NCI-H524 (cell line): ENCODE data around the gene GAS7.

Source experiments
- DNase-seq, 2 experiments: peaks; one replicate each; lab custom pipeline; 2025; lab: John Stamatoyannopoulos, UW

GAS7 gene

DNA sequence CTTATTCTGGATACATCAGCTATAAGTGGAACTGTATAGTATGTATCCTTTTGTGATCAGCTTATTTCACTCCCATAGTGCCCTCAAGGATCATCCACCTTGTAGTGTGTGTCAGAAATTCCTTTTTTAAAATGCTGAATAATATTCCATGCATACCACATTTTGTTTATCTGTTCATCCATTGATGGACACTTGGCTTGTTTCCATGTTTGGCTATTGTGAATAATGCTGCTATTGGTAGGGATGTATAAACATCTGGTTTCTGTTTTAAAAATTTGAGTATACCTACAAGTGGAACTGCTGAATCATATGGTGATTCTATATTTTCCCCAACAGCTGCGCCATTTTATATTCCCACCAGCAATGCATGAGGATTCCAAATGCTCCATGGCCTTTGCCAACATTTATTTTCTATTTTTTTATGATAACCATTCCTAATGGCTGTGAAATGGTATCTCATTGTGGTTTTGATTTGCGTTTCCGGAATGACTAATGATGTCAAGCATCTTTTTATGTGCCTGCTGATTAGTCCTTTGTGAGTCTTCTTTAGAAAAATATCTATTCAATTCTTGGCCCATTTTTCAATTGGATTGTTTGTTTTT lies 304.9 kb downstream of the GAS7 start:
- no peak for DNase-seq

DNA sequence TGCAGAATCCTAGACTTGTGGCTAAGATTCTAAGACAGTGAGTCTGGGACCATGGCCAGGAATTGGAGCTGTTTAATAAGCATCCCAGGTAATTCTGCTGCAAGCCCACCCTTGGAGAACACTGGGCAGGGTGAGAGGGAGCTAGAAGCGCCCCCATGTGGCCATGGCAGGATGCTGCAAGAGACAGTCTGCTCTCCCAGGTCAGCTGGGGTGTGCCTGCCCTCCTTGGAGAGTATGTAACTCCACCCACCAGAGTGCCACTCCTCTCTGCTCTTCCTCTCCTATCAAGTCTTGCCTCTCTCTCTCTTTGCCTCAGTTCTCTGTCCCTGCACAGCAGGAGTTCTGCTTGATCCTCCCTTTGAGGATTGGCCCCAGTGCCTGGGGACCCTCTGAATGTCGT lies 308.3 kb downstream of the GAS7 start:
- peak; percentile 33 to 64 for DNase-seq

DNA sequence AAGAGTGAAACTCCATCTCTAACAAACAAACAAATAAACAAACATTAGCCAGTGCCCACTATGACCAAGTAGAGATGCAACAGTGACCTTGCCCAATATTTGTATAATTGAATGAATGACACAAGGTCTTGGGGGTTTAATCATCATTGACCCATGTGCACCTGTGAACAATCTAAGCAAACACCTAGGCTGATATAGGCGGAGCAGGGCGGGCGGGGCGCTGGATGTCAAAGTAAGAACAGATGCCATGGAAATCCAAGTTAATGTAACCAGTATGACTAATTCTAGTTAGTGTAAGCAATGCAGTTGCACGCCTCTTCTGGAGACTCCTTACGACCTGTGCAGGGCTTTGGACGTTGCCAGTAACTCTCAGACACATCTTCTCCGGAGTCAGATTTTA lies 310.9 kb downstream of the GAS7 start:
- no peak for DNase-seq

DNA sequence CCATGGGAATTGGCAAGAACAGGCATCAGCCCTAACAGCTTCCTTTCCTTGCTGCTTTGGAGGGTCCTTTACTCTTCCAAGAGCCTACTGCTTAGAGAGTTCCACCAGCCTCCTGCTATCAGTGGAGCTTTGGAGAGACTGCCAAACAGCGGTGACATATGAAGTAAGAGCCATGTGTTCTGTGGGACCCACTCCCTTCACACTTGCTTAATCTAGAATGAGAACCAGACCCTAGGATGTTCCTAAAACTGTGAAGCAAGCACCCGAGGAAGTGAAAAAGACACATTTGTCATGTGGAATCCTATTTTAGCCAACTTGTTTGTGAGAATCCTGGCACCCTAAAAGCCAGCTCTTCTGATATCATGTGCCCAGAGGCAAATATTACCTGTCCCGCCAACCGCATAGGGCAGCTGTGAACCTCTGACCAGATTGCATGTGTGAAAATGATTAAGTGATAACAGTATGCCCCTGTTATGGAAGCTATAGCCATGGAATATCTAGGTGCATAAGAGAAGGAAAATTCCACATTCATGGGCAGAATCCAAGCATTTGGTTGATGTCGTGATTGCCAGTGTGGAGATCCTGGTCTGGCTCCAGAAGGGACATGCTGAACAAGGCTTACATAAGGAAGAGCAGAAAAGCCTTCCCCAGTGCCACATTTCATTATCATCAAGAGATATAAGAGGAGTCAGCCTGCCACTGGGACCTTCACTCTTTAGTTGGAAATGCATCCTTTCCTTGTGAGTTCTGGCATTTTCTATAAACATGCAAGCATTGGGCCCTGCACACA lies 312.1 kb downstream of the GAS7 start:
- no peak for DNase-seq

DNA sequence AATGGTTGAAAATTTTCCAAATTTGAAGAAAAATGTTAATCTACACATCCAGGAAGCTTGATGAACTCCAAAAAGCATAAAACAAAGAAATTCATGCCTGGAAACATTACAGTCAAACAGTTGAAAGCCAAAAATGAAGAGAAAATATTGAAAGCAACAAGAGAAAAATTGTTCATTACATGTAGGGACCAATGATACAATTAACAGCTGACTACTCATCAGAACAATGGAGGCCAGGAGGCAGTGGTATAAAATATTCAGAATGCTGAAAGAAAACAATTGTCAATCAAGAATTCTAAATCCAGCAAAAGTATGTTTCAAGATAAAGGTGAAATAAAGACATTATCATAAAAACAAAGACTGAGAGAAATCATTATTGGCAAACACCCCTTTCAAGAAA lies 315.0 kb downstream of the GAS7 start:
- DNase-seq, result no peak

DNA sequence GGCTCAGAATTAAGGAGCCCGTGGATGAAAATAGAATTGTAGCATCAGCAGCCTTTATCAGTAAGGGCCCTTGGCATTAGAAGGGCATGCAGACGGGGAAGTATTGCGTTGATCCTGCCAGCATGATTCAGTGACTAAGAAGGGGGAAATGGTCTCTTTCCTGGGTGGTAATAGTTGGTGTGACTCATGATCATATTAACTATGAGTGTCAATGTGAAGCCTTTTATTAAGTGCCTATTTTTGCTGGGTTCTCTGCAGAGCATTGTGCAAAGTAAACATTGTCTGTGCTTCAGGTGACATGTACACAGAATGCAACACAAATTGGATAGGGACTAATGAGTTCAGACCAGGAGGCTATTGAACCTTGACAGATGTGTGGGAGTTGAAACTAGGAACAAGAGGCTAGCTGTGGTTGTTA lies 317.8 kb downstream of the GAS7 start:
- no peak for DNase-seq

DNA sequence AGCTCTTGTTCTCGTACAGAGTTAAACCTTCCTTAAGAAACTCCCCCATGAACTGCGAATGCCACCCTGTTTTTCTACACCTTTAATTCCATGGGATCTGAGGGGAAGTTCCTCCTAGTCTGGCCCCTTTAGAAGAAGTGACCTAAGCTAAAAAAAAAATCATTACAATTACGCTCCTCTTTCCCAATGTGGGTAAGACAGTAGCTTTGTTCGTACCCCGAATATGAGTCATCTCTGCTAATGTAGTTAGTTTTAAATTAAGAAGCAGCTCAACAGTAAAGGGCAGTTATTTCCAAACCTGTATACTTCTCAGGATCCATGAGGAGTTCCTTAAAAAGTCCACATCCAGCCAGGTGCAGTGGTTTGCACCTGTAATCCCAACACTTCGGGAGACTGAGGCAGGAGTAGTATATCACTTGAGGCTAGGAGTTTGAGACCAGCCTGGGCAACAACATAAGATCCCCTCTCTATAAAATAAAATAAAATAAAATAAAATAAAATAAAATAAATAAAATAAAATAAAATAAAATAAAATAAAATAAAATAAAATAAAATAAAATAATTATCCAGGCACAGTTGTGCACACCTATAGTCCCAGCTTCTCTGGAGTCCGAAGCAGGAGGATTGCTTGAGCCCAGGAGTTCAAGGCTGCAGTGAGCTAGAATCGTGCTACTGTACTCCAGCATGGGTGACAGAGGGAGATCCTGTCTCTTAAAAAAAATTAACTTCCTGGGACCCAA lies 319.4 kb downstream of the GAS7 start:
- no peak for DNase-seq

DNA sequence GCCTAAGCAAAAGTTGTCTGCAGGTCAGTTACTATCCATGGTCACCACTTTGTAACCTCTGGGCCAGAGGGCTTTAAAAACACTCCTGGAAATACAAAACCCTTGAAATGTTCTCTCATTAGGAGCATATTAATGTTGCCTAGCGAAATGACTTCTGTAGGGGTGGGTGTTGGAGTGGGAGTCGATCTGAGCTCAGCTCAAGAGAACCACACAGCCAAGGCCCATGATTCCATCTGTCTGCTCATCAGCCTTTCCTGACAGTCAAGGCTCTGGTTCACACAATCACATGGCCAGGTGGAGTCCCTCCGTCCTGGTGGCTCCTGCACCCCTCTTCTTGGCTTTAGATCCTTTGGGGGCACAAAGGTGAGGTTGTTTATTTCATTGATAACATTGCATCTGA lies 320.1 kb downstream of the GAS7 start:
- no peak for DNase-seq

DNA sequence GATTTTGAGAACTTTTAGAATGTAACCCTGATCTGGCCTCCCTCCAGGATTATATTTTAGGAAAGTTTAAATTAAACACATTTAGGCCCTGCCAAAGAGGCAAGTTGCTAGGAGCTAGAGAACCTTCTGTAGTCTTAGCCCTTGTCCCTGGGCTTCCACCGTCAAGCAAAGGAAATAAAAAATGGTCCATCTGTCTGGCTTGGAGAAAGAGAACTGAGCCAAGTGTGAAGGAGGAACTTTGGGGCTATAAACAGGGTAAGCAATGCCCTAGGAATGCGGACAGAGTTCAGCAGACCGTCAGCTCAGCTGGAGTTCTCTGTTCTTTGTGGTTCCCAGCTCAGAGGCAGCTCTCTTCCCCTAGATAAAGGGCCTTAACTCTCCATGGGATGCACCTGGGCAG lies 323.0 kb downstream of the GAS7 start:
- no peak for DNase-seq

DNA sequence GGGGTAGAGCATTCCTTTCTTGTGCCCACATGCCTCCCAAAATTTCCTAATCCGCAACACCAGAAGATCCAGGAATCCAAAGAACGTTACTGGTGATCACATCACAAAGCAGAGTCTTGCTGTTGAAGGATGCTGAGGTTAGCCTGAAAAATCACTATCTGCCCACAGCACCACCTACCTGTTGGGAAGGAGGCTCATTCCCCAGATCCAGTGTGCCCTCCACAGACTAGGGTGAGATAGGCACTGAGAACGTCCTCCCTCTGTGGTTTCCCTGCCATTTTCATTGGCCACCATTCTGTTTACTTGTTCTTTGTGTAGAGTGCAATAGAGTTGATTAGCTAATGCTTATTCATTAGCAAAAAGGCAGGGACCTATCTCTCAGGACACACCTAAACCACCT lies 323.7 kb downstream of the GAS7 start:
- DNase-seq, result no peak

DNA sequence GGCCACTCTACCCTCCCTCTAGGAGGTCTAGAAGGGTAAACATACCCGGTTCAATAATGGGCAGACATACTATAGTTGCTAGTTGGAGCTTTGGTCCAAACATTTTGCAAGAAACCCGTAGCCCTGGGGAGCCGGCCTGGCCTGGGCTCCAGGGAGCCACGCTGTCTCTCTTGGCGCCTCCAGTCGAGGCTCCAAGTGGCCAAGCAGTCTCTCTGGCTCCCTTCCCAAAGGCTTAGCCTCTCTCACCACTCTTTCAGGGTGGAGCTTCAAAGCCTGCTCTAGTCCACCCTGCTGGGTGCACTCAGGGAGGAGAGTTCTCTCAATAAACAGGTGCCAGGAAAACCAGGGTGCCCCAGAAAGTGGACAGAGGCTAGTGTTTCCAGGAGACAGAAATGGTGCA lies 325.6 kb downstream of the GAS7 start:
- no peak for DNase-seq

DNA sequence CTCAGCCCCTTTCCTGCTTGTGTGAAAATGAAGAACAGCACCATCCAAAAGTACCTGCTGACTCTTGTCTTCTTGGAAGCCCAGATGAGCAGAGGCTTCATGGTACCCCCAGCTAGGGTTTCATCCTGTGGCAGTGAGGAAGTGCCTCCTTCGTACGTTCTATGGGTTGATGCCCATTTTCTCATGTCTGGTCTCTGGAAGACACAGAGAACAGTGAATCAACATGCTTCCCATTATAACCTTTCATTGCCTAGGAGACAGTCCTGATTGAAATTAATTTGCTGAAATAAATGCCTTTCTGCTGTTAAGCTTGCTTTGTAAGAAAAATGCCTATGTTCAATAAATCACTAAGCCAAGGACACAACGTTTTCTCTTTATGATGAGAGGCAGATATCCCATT lies 329.9 kb downstream of the GAS7 start:
- DNase-seq, result no peak

DNA sequence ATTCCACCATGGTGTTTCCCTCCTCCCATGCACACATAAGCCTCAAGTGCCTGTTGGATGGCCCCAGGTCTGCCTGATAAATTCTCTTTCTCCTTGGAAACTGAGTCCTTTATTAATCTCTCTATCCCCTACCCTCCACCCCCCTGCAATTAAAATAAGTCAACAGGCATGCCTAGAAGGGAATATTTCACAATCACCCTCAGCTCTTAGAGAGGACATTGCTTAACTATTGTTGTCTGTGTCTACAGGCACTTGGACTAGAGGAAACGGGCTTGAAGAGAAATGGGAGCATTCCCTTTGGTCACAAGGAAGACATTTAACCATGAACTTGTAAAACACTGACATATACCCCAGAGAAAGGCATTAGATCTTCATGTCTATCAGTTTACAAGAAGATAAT lies 332.8 kb downstream of the GAS7 start:
- DNase-seq, result no peak

DNA sequence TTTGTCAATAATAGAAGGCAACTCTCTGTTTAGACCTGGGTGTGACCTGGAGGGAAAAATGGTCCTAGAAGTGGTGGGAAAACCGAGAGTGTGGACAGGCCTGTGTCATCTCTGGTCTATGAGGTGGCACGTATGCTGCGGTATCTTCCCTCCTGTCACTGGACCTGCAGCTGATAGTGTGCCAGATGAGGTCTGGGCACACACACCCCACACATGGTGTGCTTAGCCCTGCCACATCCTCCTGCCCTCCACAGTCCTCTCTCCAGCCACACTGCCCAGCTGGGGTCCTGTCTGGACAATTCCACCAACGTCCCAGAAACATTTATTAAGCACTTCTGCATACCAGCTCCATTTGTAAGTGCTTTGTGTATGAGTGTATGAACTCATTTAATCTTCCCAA lies 335.5 kb downstream of the GAS7 start:
- DNase-seq, result no peak

DNA sequence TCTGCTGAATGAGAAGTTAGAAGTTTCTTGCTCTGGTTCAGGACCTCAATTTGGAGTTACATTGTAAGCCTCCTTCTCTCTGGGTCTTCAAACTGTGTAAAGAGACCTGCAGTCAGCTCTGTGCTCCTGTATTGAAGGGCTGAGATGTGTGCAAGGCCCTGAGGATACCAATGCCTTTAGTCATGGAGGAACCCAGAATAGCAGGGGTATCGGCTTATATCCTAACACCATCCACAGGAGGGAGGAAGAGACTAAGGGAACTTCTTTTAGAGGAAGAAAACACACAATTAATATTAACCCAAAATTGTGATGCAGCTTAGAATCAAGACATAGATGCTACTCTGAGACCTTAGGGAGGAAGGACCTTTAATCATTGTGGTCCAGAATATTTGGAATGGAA lies 336.2 kb downstream of the GAS7 start:
- DNase-seq, result no peak

DNA sequence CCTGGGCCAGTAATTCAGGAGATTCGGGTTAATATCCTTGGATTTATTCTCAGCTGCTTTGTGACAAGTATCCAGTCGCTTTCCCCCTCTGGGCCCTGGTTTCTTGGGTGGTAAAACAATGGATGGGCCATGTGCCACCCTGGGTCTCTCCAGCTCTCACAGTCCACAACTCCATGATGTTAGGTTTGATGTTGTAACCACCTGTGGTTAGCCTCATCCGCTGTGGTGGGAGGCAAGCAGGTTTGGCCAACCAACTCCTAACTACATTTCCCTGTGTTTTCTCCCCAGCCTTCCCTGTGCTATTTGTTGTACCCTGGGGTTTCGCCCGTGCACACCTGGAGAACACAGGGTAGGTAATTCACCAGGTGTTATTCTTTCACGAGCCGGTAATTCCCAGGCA lies 337.6 kb downstream of the GAS7 start:
- no peak for DNase-seq
